Hematopoietic multipotent progenitor cell treated with erythropoietin and hydrocortisone succinate and interleukin-3 and kit ligand, for 8 days (in vitro differentiated cells): ENCODE results near the gene IL1RN.
A peak's percentile ranks its signal among the peaks of the same experiment; 100 is the strongest.

ENCODE experiments used
- DNase-seq: peaks from one replicate; pipeline ENCODE4 v3.0.0-alpha.2; 2015

IL1RN gene

GRCh38 chr2:113129519-113130078 lies 2.2 kb downstream of the IL1RN start:
- no peak for DNase-seq

GRCh38 chr2:113131352-113132185 lies 4.2 kb downstream of the IL1RN start:
- DNase-seq: no peak

GRCh38 chr2:113132414-113133021 lies 5.1 kb downstream of the IL1RN start:
- no peak for DNase-seq

- no peak for DNase-seq
Observed at GRCh38 chr2:113133704-113134598, 6.6 kb downstream of the IL1RN start.

- no peak for DNase-seq
Observed at GRCh38 chr2:113134717-113135116, 7.3 kb downstream of the IL1RN start.

- DNase-seq: no peak
Observed at GRCh38 chr2:113135317-113135716, 7.9 kb downstream of the IL1RN start.

GRCh38 chr2:113136828-113137775 lies 9.7 kb downstream of the IL1RN start:
- peak; percentile 64 for DNase-seq

GRCh38 chr2:113137827-113138226 lies 10.4 kb downstream of the IL1RN start:
- no peak for DNase-seq

- DNase-seq: peak; percentile 85
Observed at GRCh38 chr2:113138428-113139322, 11.3 kb downstream of the IL1RN start.

GRCh38 chr2:113141451-113141850 lies 14.1 kb downstream of the IL1RN start:
- no peak for DNase-seq

GRCh38 chr2:113142290-113142689 lies 14.9 kb downstream of the IL1RN start:
- DNase-seq: no peak

- DNase-seq: no peak
Observed at GRCh38 chr2:113144259-113144658, 16.9 kb downstream of the IL1RN start.

GRCh38 chr2:113148606-113149552 lies 21.5 kb downstream of the IL1RN start:
- no peak for DNase-seq

GRCh38 chr2:113149553-113150257 lies 22.3 kb downstream of the IL1RN start:
- no peak for DNase-seq

GRCh38 chr2:113150258-113150601 lies 22.8 kb downstream of the IL1RN start:
- no peak for DNase-seq

- no peak for DNase-seq
Observed at GRCh38 chr2:113155331-113155730, 27.9 kb downstream of the IL1RN start.

- DNase-seq: no peak
Observed at GRCh38 chr2:113156278-113157117, 29.1 kb downstream of the IL1RN start.
